ENCODE results near the gene LHB. TPM values are rescaled to one million over a fixed set of nuclear protein-coding genes. Genes with fewer than 3 reads are reported as not detected.
"Not testable (repeated sequence)": the region's sequence is repeated elsewhere in the genome, so short reads cannot be mapped to it uniquely, and the experiment has no call there.

Gene LHB
- total RNA-seq, 1 donor from 2014 or later, result not detected

- DNase-seq (ENCODE audit: low read depth) (no peak), FAIRE-seq (no peak)
- TF ChIP-seq CTCF (IDR thresholded peaks at IDR 0.05; ENCODE audit: insufficient read depth, low read length, severe bottlenecking), result no peak
- Histone ChIP-seq H3K4me3 (ENCODE audit: low read depth, low read length) (no peak overlapping the region), H3K27me3 (ENCODE audit: control insufficient read depth, insufficient read depth, low read length) (no peaks in the 10 kb centered on the region), H3K36me3 (ENCODE audit: control insufficient read depth, insufficient read depth, low read length) (peaks cover under 1% of the 10 kb centered on the region)
These were observed 4.3 kb upstream of the LHB start for GRCh38 chr19:49020931-49021895.

DNA sequence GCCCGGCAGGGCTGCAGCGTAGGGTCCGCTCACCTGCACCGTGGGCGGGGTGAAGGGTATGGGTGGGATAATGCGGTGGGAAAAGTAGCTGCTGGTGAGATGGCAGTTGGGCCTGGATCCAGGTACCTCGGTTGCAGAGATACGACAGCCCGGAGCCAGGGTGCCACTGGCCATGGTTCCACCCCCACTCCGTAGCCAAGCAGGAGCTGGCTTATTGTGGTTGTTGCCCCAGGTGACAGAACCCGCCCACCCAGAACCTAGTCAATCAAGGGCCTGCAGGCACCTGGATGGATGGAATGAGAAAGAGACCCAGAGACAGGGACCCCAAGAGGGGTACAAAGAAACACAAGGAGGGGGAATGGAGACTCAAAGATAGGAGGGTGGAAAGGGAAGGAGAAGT lies 3.5 kb upstream of the LHB start:
- FAIRE-seq, result no peak
- no peak overlapping the region for H3K4me3 ChIP-seq (ENCODE audit: low read depth, low read length)
- no peak for TF ChIP-seq CTCF (IDR thresholded peaks at IDR 0.05; ENCODE audit: insufficient read depth, low read length, severe bottlenecking)

GRCh38 chr19:49019242-49019932 lies 2.5 kb upstream of the LHB start:
- peak overlapping the region; percentile 36 for H3K4me3 ChIP-seq (ENCODE audit: low read depth, low read length)
- no peaks in the 10 kb centered on the region for H3K27me3 ChIP-seq (ENCODE audit: control insufficient read depth, insufficient read depth, low read length)
- H3K36me3 ChIP-seq (ENCODE audit: control insufficient read depth, insufficient read depth, low read length), result peaks cover 5% of the 10 kb centered on the region
- DNase-seq (ENCODE audit: low read depth), result no peak
- no peak for FAIRE-seq
- peak; percentile 26 for TF ChIP-seq CTCF (IDR thresholded peaks at IDR 0.05; ENCODE audit: insufficient read depth, low read length, severe bottlenecking)

More for the DNA sequence above, 3.5 kb upstream of the LHB start:
- H3K27me3 ChIP-seq (ENCODE audit: control insufficient read depth, insufficient read depth, low read length), result no peaks in the 10 kb centered on the region
- H3K36me3 ChIP-seq (ENCODE audit: control insufficient read depth, insufficient read depth, low read length), result peaks cover 4% of the 10 kb centered on the region
- no peak for DNase-seq (ENCODE audit: low read depth)

DNA sequence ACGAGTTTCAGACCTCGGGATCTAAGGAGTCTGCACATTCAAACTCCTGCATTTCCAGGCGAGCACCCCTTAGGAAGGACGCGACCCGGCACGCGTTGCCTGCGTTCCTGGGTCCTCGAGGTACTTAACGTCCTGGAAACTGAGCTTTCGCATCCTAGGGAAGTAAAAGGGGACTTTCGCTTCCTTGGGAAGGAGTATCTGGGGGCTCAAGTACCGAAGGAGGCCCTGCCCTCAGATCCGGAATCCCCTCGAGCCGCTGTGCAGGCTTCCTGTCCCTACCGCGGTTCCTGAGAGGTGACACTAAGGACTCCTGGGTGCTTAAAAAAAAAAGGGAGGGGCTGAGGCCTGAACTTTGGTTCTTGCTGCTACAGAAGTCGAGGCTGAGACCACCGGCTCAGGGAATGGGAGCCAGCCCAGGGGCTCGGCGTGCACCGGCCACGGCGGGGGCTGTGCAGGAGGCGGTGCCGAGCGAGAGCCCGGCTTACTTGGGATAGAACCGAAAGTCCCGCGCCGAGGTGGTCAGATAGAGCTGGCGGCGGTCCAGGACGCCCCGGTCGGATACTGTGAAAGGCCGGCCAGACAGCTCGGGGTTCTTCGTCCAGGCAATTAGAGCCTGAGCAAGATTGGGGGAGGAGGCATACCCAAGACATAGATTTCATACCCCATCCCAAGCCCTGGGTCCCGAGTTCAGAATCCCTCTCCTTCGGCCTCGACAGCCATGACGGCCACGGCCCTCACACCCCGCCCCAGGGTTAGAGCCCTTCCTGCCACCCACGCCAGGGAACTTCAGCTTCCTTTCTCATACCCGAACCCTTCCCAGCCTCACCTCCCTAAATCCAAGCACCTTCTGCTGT lies 1.7 kb upstream of the LHB start:
- DNase-seq (ENCODE audit: low read depth); H3K27me3 ChIP-seq (ENCODE audit: control insufficient read depth, insufficient read depth, low read length); H3K36me3 ChIP-seq (ENCODE audit: control insufficient read depth, insufficient read depth, low read length): not testable (repeated sequence)
- FAIRE-seq, result peak; percentile 66
- H3K4me3 ChIP-seq (ENCODE audit: low read depth, low read length), result peak overlapping the region; percentile 36

GRCh38 chr19:49017666-49018351 lies 918 bp upstream of the LHB start:
- Histone ChIP-seq H3K4me3 (ENCODE audit: low read depth, low read length) (peak overlapping the region; percentile 36), H3K36me3 (ENCODE audit: control insufficient read depth, insufficient read depth, low read length) (peaks cover 5% of the 10 kb centered on the region), H3K27me3 (ENCODE audit: control insufficient read depth, insufficient read depth, low read length) (no peaks in the 10 kb centered on the region)
- TF ChIP-seq CTCF (IDR thresholded peaks at IDR 0.05; ENCODE audit: insufficient read depth, low read length, severe bottlenecking), result peak; percentile 66
- no peak for FAIRE-seq
- DNase-seq (ENCODE audit: low read depth), result no peak

Measured in bronchial epithelial cell (primary cell).